IMR-90 (cell line): ENCODE results near the gene STAT5B. TPM values are rescaled to one million over a fixed set of nuclear protein-coding genes. Genes with fewer than 3 reads are reported as not detected.

Experiments
- ATAC-seq: fragments of 200-7000 bp; cut with Tn5 transposase; 2 replicates; pipeline ENCODE4 v1.9.1; 2020; ENCODE audit warnings: low read depth, mild to moderate bottlenecking, moderate library complexity
- BruUV-seq: library from RNA; stranded (reverse); fragments of 400-500 nt; replicated peaks from 2 replicates; lab custom pipeline; 2021; lab: Mats Ljungman, UMichigan
- CTCF ChIA-PET: fragments of 300-600 bp; formaldehyde crosslinking; extraction: SDS; loops from one replicate; lab custom pipeline; 2021; ENCODE audit warnings: antibody characterized with exemption; lab: Yijun Ruan, JAX
- POLR2A ChIA-PET: fragments of 300-600 bp; sonication (Branson Sonifier 250); formaldehyde crosslinking; loops from one replicate; lab custom pipeline; 2022; ENCODE audit warnings: antibody characterized with exemption; ENCODE audit not compliant: unreplicated experiment; lab: Charles Lee
- DNase-seq: peaks from one replicate; pipeline ENCODE4 v3.0.0; 2013
- H2AFZ ChIP-seq: replicated peaks from 2 replicates; pipeline ENCODE3; 2013; ENCODE audit warnings: low read length, mild to moderate bottlenecking; ENCODE audit not compliant: poor library complexity
- H2AK5ac ChIP-seq: 2 replicates; pipeline ENCODE4 v1.6.1; 2013; ENCODE audit warnings: low read depth, low read length, inconsistent platforms
- H2AK9ac ChIP-seq: replicated peaks from 2 replicates; pipeline ENCODE3; 2013; ENCODE audit warnings: mild to moderate bottlenecking, low read depth, low read length, moderate library complexity; ENCODE audit not compliant: poor library complexity
- H2BK120ac ChIP-seq: 2 replicates; pipeline ENCODE4 v1.6.1; 2013; ENCODE audit warnings: low read depth, low read length, inconsistent platforms
- H2BK15ac ChIP-seq: 3 replicates; pipeline ENCODE4 v1.6.1; 2013; ENCODE audit warnings: low read depth, low read length, inconsistent platforms
- H2BK20ac ChIP-seq: 2 replicates; pipeline ENCODE4 v1.6.1; 2013; ENCODE audit warnings: low read depth, mild to moderate bottlenecking, inconsistent platforms, low read length, moderate library complexity
- H2BK5ac ChIP-seq: 2 replicates; pipeline ENCODE4 v1.6.1; 2013; ENCODE audit warnings: mild to moderate bottlenecking, low read depth, low read length, inconsistent platforms; ENCODE audit not compliant: poor library complexity, severe bottlenecking
- H3K14ac ChIP-seq: replicated peaks from 2 replicates; pipeline ENCODE4 v1.6.1; 2013; ENCODE audit warnings: low read depth, low read length, inconsistent platforms
- H3K18ac ChIP-seq: 2 replicates; pipeline ENCODE4 v1.6.1; 2013; ENCODE audit warnings: low read depth, low read length, control low read depth
- H3K23ac ChIP-seq: 2 replicates; pipeline ENCODE4 v1.6.1; 2013; ENCODE audit warnings: low read depth, low read length, inconsistent platforms
- H3K27ac ChIP-seq: 2 replicates; pipeline ENCODE4 v1.5.1; 2013; ENCODE audit warnings: mild to moderate bottlenecking, control low read depth, low read length; ENCODE audit not compliant: insufficient read depth
- H3K27me3 ChIP-seq: 2 replicates; pipeline ENCODE4 v1.6.1; 2013; ENCODE audit warnings: low read length; ENCODE audit not compliant: control insufficient read depth, insufficient read depth
- H3K36me3 ChIP-seq: 2 replicates; pipeline ENCODE4 v1.6.1; 2013; ENCODE audit warnings: low read length, mixed read lengths; ENCODE audit not compliant: control insufficient read depth, insufficient read depth
- H3K4ac ChIP-seq: 2 replicates; pipeline ENCODE4 v1.6.1; 2013; ENCODE audit warnings: low read depth, low read length, inconsistent platforms
- H3K4me1 ChIP-seq: 2 replicates; pipeline ENCODE4 v1.6.1; 2013; ENCODE audit warnings: low read length, mixed read lengths; ENCODE audit not compliant: control insufficient read depth, insufficient read depth
- H3K4me2 ChIP-seq: 2 replicates; pipeline ENCODE4 v1.6.1; 2013; ENCODE audit warnings: low read depth, mild to moderate bottlenecking, control low read depth, low read length, moderate library complexity
- H3K4me3 ChIP-seq: 2 replicates; pipeline ENCODE4 v1.5.1; 2013; ENCODE audit warnings: low read depth, mild to moderate bottlenecking, control low read depth, low read length, moderate library complexity; ENCODE audit not compliant: insufficient read depth
- H3K56ac ChIP-seq: 2 replicates; pipeline ENCODE4 v1.6.1; 2013; ENCODE audit warnings: low read length, inconsistent platforms; ENCODE audit not compliant: insufficient read depth; ENCODE audit errors: extremely low read depth
- H3K79me1 ChIP-seq, 2 experiments: 2 replicates each; pipeline ENCODE4 v1.6.1; 2013; ENCODE audit warnings: low read length in 2 of 2, inconsistent platforms in 1 of 2, low read depth in 1 of 2
- H3K9ac ChIP-seq: 2 replicates; pipeline ENCODE4 v1.6.1; 2013; ENCODE audit warnings: low read depth, low read length, control low read depth
- H3K9me1 ChIP-seq: 2 replicates; pipeline ENCODE4 v1.6.1; 2013; ENCODE audit warnings: low read length, inconsistent platforms; ENCODE audit not compliant: insufficient read depth
- H3K9me3 ChIP-seq: 2 replicates; pipeline ENCODE4 v1.6.1; 2013; ENCODE audit warnings: low read length; ENCODE audit not compliant: control insufficient read depth, insufficient read depth
- H4K20me1 ChIP-seq: 2 replicates; pipeline ENCODE4 v1.6.1; 2013; ENCODE audit warnings: low read length, inconsistent platforms; ENCODE audit not compliant: insufficient read depth
- H4K5ac ChIP-seq: 2 replicates; pipeline ENCODE4 v1.6.1; 2013; ENCODE audit warnings: mild to moderate bottlenecking, low read depth, low read length, control low read depth
- H4K8ac ChIP-seq, 2 experiments: 2 replicates each; pipeline ENCODE4 v1.6.1; 2013; ENCODE audit warnings: low read depth in 2 of 2, low read length in 2 of 2, control low read depth in 1 of 2, inconsistent platforms in 1 of 2
- H4K91ac ChIP-seq: 2 replicates; pipeline ENCODE4 v1.6.1; 2013; ENCODE audit warnings: low read depth, low read length, inconsistent platforms; ENCODE audit not compliant: insufficient read depth
- BHLHE40 ChIP-seq: fragments of 150-350 bp; IDR thresholded peaks from 2 replicates; pipeline ENCODE4 v1.6.1; 2016; ENCODE audit warnings: mild to moderate bottlenecking, low read depth, low read length
- CEBPB ChIP-seq: IDR thresholded peaks from 2 replicates; pipeline ENCODE4 v1.6.1; 2012; ENCODE audit warnings: low read depth, low read length, improper control_type of control experiment
- CHD1 ChIP-seq: IDR thresholded peaks from 2 replicates; pipeline ENCODE4 v1.6.1; 2012; ENCODE audit warnings: low read depth, low read length, improper control_type of control experiment
- ELK1 ChIP-seq: fragments of 150-350 bp; IDR thresholded peaks from 2 replicates; pipeline ENCODE4 v1.6.1; 2016; ENCODE audit warnings: low read depth, mild to moderate bottlenecking, low read length, moderate library complexity, borderline replicate concordance
- FOS ChIP-seq: fragments of 150-350 bp; IDR thresholded peaks from 2 replicates; pipeline ENCODE4 v1.6.1; 2016; ENCODE audit warnings: low read depth, low read length
- MAFK ChIP-seq: IDR thresholded peaks from 2 replicates; pipeline ENCODE4 v1.6.1; 2012; ENCODE audit warnings: low read depth, low read length, improper control_type of control experiment
- MAZ ChIP-seq: IDR thresholded peaks from 2 replicates; pipeline ENCODE4 v1.6.1; 2012; ENCODE audit warnings: low read depth, mild to moderate bottlenecking, low read length, improper control_type of control experiment, moderate library complexity, borderline replicate concordance
- MXI1 ChIP-seq: IDR thresholded peaks from 2 replicates; pipeline ENCODE4 v1.6.1; 2012; ENCODE audit warnings: low read depth, mild to moderate bottlenecking, low read length, moderate library complexity, borderline replicate concordance
- NFE2L2 ChIP-seq: fragments of 150-350 bp; IDR thresholded peaks from 2 replicates; pipeline ENCODE4 v1.6.1; 2016; ENCODE audit warnings: low read depth, mild to moderate bottlenecking, low read length
- POLR2A ChIP-seq: IDR thresholded peaks from 2 replicates; pipeline ENCODE4 v1.6.1; 2012; ENCODE audit warnings: mild to moderate bottlenecking, low read depth, low read length
- RAD21 ChIP-seq: IDR thresholded peaks from 2 replicates; pipeline ENCODE4 v1.6.1; 2012; ENCODE audit warnings: low read length, improper control_type of control experiment
- RCOR1 ChIP-seq: IDR thresholded peaks from 2 replicates; pipeline ENCODE4 v1.6.1; 2012; ENCODE audit warnings: mild to moderate bottlenecking, low read length, improper control_type of control experiment; ENCODE audit not compliant: insufficient replicate concordance
- RFX5 ChIP-seq: IDR thresholded peaks from 2 replicates; pipeline ENCODE4 v1.8.0; 2012; ENCODE audit warnings: low read depth, mild to moderate bottlenecking, low read length, moderate library complexity
- SMC3 ChIP-seq: fragments of 150-350 bp; IDR thresholded peaks from 2 replicates; pipeline ENCODE4 v1.6.1; 2016; ENCODE audit warnings: low read depth, mild to moderate bottlenecking, antibody characterized with exemption, low read length, moderate library complexity
- WGBS, 2 experiments: methylation state at CpG; one replicate each; pipeline versions ENCODE4 v1.1.5 to v1.1.7; 2013; ENCODE audit warnings: missing lambda C conversion rate in 2 of 2; ENCODE audit not compliant: insufficient read length in 1 of 2; ENCODE audit errors: extremely low coverage in 2 of 2; 5-methylcytosine and 5-hydroxymethylcytosine counted together
- dilution Hi-C: fragments of 300-500 bp; cut with HindIII; formaldehyde crosslinking; loops from one replicate; pipeline ENCODE4 v1.14.3; 2018; ENCODE audit warnings: low sequenced_read_pairs; ENCODE audit not compliant: unreplicated experiment
- in situ Hi-C: fragments of 300-500 bp; cut with MboI; formaldehyde crosslinking; loops from 3 replicates; pipeline ENCODE4 v1.14.3; 2019; ENCODE audit warnings: low sequenced_read_pairs, inconsistent platforms, mixed read lengths
- intact Hi-C: fragments of 100-400 bp; cut with micrococcal nuclease; formaldehyde crosslinking; loops from 2 replicates; pipeline ENCODE4 v1.10.0; 2022
- polyA plus RNA-seq, 3 experiments: library from polyadenylated mRNA; depleted of rRNA; stranded (reverse); fragments of >200 nt; gene quantifications; 2 replicates each; pipeline ENCODE4 v1.2.3, GENCODE V29; 2012; ENCODE audit warnings: low replicate concordance in 1 of 3
- total RNA-seq: library from RNA; depleted of rRNA; stranded (reverse); fragments of >200 nt; gene quantifications from 2 replicates; pipeline ENCODE4 v1.2.3, GENCODE V29; 2012
- TF ChIP-seq, protein P1 (sequence below): fragments of 150-350 bp; IDR thresholded peaks from 2 replicates; pipeline ENCODE4 v1.6.1; 2017; ENCODE audit warnings: mild to moderate bottlenecking, antibody characterized with exemption, low read length, low read depth
- TF ChIP-seq, protein P2 (sequence below): conservative IDR thresholded peaks from 2 replicates; pipeline ENCODE4 v1.5.1; 2012; ENCODE audit warnings: mild to moderate bottlenecking, low read depth, low read length, improper control_type of control experiment

STAT5B gene
- total and polyA plus RNA-seq, 2 of the 4 experiments (the other 2 are of a cell fraction): 24.4 to 29.6 TPM

GRCh38 chr17:42290577-42290976, 14.4 kb upstream of the STAT5B start:
- DNase-seq: no peak
- no peak for ATAC-seq
- H3K9me3 ChIP-seq: no peaks in the 10 kb centered on the region
- H3K23ac ChIP-seq: no peak overlapping the region
- no peak overlapping the region for H2BK20ac ChIP-seq
- no peak overlapping the region for H2AK5ac ChIP-seq
- H2BK120ac ChIP-seq: no peak overlapping the region
- no peak overlapping the region for H2BK5ac ChIP-seq
- no peak overlapping the region for H4K5ac ChIP-seq
- BruUV-seq: no TSS peak
- in situ Hi-C loops (no loop called here), dilution Hi-C loops (no loop called here), intact Hi-C loops (no loop called here)
- H3K18ac ChIP-seq: no peak overlapping the region
- TF ChIP-seq CEBPB (no peak), FOS (no peak), SMC3 (no peak), RFX5 (no peak), BHLHE40 (no peak), RAD21 (no peak), CHD1 (no peak), RCOR1 (no peak), MXI1 (no peak), MAFK (no peak), POLR2A (no peak), NFE2L2 (no peak), ELK1 (no peak), MAZ (no peak)
- TF ChIP-seq, protein P1, sequence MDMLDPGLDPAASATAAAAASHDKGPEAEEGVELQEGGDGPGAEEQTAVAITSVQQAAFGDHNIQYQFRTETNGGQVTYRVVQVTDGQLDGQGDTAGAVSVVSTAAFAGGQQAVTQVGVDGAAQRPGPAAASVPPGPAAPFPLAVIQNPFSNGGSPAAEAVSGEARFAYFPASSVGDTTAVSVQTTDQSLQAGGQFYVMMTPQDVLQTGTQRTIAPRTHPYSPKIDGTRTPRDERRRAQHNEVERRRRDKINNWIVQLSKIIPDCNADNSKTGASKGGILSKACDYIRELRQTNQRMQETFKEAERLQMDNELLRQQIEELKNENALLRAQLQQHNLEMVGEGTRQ: no peak
- TF ChIP-seq, protein P2, sequence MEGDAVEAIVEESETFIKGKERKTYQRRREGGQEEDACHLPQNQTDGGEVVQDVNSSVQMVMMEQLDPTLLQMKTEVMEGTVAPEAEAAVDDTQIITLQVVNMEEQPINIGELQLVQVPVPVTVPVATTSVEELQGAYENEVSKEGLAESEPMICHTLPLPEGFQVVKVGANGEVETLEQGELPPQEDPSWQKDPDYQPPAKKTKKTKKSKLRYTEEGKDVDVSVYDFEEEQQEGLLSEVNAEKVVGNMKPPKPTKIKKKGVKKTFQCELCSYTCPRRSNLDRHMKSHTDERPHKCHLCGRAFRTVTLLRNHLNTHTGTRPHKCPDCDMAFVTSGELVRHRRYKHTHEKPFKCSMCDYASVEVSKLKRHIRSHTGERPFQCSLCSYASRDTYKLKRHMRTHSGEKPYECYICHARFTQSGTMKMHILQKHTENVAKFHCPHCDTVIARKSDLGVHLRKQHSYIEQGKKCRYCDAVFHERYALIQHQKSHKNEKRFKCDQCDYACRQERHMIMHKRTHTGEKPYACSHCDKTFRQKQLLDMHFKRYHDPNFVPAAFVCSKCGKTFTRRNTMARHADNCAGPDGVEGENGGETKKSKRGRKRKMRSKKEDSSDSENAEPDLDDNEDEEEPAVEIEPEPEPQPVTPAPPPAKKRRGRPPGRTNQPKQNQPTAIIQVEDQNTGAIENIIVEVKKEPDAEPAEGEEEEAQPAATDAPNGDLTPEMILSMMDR: no peak
- H2BK15ac ChIP-seq: no peak overlapping the region
- peaks cover 14% of the 10 kb centered on the region for H3K4me1 ChIP-seq
- no peak overlapping the region for H4K8ac ChIP-seq
- H3K9me1 ChIP-seq: peaks cover 4% of the 10 kb centered on the region; the same call in 1 of the 2 replicates
- no peak overlapping the region for H3K9ac ChIP-seq
- H4K20me1 ChIP-seq: no peaks in the 10 kb centered on the region
- no peak overlapping the region for H2AK9ac ChIP-seq
- H3K4ac ChIP-seq: no peak overlapping the region
- H3K4me2 ChIP-seq: no peak overlapping the region
- no peaks in the 10 kb centered on the region; the same call in 1 of the 2 replicates for H3K27me3 ChIP-seq
- no peak overlapping the region for H4K91ac ChIP-seq
- WGBS, 2 experiments: 100% methylated on average over 2 of the region's 5 CpGs; no CpG with 5 or more reads in 1 of the 2 experiments
- H3K27ac ChIP-seq: no peak overlapping the region
- no peak overlapping the region for H3K14ac ChIP-seq
- H3K56ac ChIP-seq: no peak overlapping the region
- ChIA-PET POLR2A (no interaction called here), CTCF (no interaction called here)
- no peak overlapping the region for H2AFZ ChIP-seq
- H3K36me3 ChIP-seq: peaks cover under 1% of the 10 kb centered on the region; the same call in 1 of the 2 replicates
- no peak overlapping the region for H3K4me3 ChIP-seq
- H3K79me1 ChIP-seq: no peaks in the 10 kb centered on the region
